HepG2 (cell line): Measurements from ENCODE around the gene KIAA0319L. TPM values are rescaled to one million over a fixed set of nuclear protein-coding genes. Genes with fewer than 3 reads are reported as not detected.
"Not testable (repeated sequence)": the region's sequence is repeated elsewhere in the genome, so short reads cannot be mapped to it uniquely, and the experiment has no call there.

ENCODE experiments used
- ATAC-seq: fragments of 200-7000 bp; cut with Tn5 transposase; 3 replicates; pipeline ENCODE4 v1.9.1; 2020; ENCODE audit warnings: mild to moderate bottlenecking, moderate library complexity
- BruUV-seq: library from RNA; stranded (reverse); fragments of 400-500 nt; replicated peaks from 2 replicates; lab custom pipeline; 2021; lab: Mats Ljungman, UMichigan
- CTCF ChIA-PET: fragments of 300-600 bp; formaldehyde crosslinking; extraction: SDS; loops from one replicate; lab custom pipeline; 2021; ENCODE audit warnings: low total read pairs, inconsistent platforms, low intra/inter-chr PET ratio; lab: Yijun Ruan, JAX
- POLR2A ChIA-PET: fragments of 350-600 bp; sonication (Branson Sonifier 250); formaldehyde crosslinking; loops from one replicate; lab custom pipeline; 2020; ENCODE audit warnings: antibody characterized with exemption, inconsistent platforms; lab: Yijun Ruan, JAX
- DNase-seq: peaks from one replicate; pipeline ENCODE4 v3.0.0-alpha.2; 2015; ENCODE audit warnings: low spot score
- FAIRE-seq: peaks from 3 replicates; lab custom pipeline; 2011; peaks lifted over from hg19 to GRCh38; lab: Jason Lieb, UNC
- H2AFZ ChIP-seq: one replicate; pipeline ENCODE4 v1.6.1; 2011; ENCODE audit warnings: low read length, inconsistent platforms
- H3K27ac ChIP-seq: fragments of 300-600 bp; 3 replicates; pipeline ENCODE4 v1.8.0; 2011; ENCODE audit warnings: mixed run types, mild to moderate bottlenecking, mixed read lengths, low read length, inconsistent platforms; ENCODE audit not compliant: insufficient read depth; ENCODE audit errors: extremely low read length
- H3K27me3 ChIP-seq, 2 experiments: fragments of 200-600 bp in 1 of 2; 2 replicates in 1 of 2; 3 replicates in 1 of 2; pipeline versions ENCODE4 v1.6.0 to v1.8.0; 2011; ENCODE audit warnings: low read length in 2 of 2, mild to moderate bottlenecking in 2 of 2, moderate library complexity in 2 of 2, inconsistent platforms in 1 of 2; ENCODE audit not compliant: insufficient read depth in 2 of 2, control insufficient read depth in 1 of 2
- H3K36me3 ChIP-seq, 2 experiments: fragments of 200-600 bp in 1 of 2; replicated peaks in 1 of 2; 2 replicates in 1 of 2; 3 replicates in 1 of 2; pipeline versions ENCODE4 v1.5.1 to v1.8.0; 2011; ENCODE audit warnings: low read length in 2 of 2, inconsistent platforms in 1 of 2; ENCODE audit not compliant: insufficient read depth in 2 of 2, control insufficient read depth in 1 of 2
- H3K4me1 ChIP-seq: 2 replicates; pipeline ENCODE4 v1.5.1; 2012; ENCODE audit warnings: low read length, inconsistent platforms; ENCODE audit not compliant: insufficient read depth
- H3K4me2 ChIP-seq: 2 replicates; pipeline ENCODE4 v1.6.0; 2011; ENCODE audit warnings: low read depth, low read length, inconsistent platforms
- H3K4me3 ChIP-seq, 3 experiments: fragments of 200-600 bp in 1 of 3; sonication (generic), shearing (Covaris generic) in 1 of 3; replicated peaks in 1 of 3; 2 replicates each; pipeline ENCODE4 v1.5.1; 2011 to 2016; ENCODE audit warnings: low read length in 3 of 3, inconsistent platforms in 2 of 3, low read depth in 2 of 3, mild to moderate bottlenecking in 2 of 3, control low read depth in 1 of 3, mixed read lengths in 1 of 3; ENCODE audit not compliant: insufficient read depth in 1 of 3
- H3K79me2 ChIP-seq: one replicate; pipeline ENCODE4 v1.6.1; 2011; ENCODE audit warnings: low read length, inconsistent platforms; ENCODE audit not compliant: insufficient read depth
- H3K9ac ChIP-seq: 2 replicates; pipeline ENCODE4 v1.6.0; 2011; ENCODE audit warnings: mild to moderate bottlenecking, low read depth, low read length, inconsistent platforms; ENCODE audit not compliant: insufficient read depth
- H3K9me3 ChIP-seq: 2 replicates; pipeline ENCODE4 v1.5.1; 2012; ENCODE audit warnings: mild to moderate bottlenecking, low read length
- H4K20me1 ChIP-seq: 2 replicates; pipeline ENCODE4 v1.6.0; 2011; ENCODE audit warnings: inconsistent platforms, mild to moderate bottlenecking, low read length, moderate library complexity; ENCODE audit not compliant: insufficient read depth
- WGBS: methylation state at CpG from one replicate; pipeline ENCODE4 v1.1.6; 2017; ENCODE audit warnings: low lambda C conversion rate; 5-methylcytosine and 5-hydroxymethylcytosine counted together
- in situ Hi-C: cut with HindIII; loops from 2 replicates; pipeline ENCODE4 v1.10.0; 2017; ENCODE audit warnings: low pct_unique_long_range_greater_than_20kb; ENCODE audit not compliant: extremely low pct_ligation_motif_present
- intact Hi-C: fragments of 100-400 bp; cut with micrococcal nuclease; formaldehyde crosslinking; loops from one replicate; pipeline ENCODE4 v1.10.0; 2022; ENCODE audit not compliant: unreplicated experiment
- polyA plus RNA-seq, 8 experiments: library from polyadenylated mRNA; depleted of rRNA in 3 of 8; stranded (reverse) in 7 of 8; unstranded in 1 of 8; fragments of >200 nt; fragmentation: Illumina TruSeq in 4 of 8; extraction: Trizol in 4 of 8; gene quantifications; 2 replicates each; pipeline versions ENCODE4 v1.2.1 to v1.2.3, GENCODE V29; 2011 to 2016; ENCODE audit warnings: low read depth in 4 of 8, missing spikeins in 1 of 8, mixed read lengths in 1 of 8; ENCODE audit not compliant: insufficient read depth in 1 of 8
- total RNA-seq, 5 experiments: library from RNA; depleted of rRNA; stranded (reverse); fragments of >200 nt; fragmentation: Illumina TruSeq; extraction: Trizol; gene quantifications; 2 replicates each; pipeline ENCODE4 v1.2.3, GENCODE V29; 2016; ENCODE audit warnings: low read depth in 1 of 5
- TF ChIP-seq, protein P1 (sequence below): sonication (generic); formaldehyde crosslinking; IDR thresholded peaks from 2 replicates; pipeline ENCODE4 v1.5.1; 2020; ENCODE audit warnings: mild to moderate bottlenecking, missing genetic modification reagents, moderate library complexity

The KIAA0319L gene
- total and polyA plus RNA-seq, 2 of the 13 experiments (the other 11 are each of a cell fraction or from before 2014, with no cell fraction given): 33.4 to 82.6 TPM

DNA sequence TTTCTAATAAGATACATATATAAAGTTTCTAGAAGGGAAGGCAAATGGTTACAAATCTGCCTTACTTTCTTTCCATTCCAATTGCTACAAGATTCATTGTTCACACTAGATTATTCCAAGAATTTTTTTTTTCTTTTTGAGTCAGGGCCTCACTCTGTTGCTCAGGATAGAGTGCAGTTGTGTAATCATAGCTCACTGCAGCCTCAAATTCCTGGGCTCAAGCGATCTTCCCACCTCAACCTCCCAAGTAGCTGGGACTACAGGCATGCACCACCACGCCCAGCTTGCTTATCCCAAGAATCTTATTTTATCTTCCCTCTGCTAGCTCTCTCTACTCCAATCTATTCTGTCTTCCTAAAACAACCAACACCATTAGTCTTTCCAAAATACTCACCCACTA lies 81.8 kb downstream of the KIAA0319L start (continued):
- TF ChIP-seq, protein P1, sequence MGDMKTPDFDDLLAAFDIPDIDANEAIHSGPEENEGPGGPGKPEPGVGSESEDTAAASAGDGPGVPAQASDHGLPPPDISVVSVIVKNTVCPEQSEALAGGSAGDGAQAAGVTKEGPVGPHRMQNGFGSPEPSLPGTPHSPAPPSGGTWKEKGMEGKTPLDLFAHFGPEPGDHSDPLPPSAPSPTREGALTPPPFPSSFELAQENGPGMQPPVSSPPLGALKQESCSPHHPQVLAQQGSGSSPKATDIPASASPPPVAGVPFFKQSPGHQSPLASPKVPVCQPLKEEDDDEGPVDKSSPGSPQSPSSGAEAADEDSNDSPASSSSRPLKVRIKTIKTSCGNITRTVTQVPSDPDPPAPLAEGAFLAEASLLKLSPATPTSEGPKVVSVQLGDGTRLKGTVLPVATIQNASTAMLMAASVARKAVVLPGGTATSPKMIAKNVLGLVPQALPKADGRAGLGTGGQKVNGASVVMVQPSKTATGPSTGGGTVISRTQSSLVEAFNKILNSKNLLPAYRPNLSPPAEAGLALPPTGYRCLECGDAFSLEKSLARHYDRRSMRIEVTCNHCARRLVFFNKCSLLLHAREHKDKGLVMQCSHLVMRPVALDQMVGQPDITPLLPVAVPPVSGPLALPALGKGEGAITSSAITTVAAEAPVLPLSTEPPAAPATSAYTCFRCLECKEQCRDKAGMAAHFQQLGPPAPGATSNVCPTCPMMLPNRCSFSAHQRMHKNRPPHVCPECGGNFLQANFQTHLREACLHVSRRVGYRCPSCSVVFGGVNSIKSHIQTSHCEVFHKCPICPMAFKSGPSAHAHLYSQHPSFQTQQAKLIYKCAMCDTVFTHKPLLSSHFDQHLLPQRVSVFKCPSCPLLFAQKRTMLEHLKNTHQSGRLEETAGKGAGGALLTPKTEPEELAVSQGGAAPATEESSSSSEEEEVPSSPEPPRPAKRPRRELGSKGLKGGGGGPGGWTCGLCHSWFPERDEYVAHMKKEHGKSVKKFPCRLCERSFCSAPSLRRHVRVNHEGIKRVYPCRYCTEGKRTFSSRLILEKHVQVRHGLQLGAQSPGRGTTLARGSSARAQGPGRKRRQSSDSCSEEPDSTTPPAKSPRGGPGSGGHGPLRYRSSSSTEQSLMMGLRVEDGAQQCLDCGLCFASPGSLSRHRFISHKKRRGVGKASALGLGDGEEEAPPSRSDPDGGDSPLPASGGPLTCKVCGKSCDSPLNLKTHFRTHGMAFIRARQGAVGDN (CRISPR knock-in tag): no peak

DNA sequence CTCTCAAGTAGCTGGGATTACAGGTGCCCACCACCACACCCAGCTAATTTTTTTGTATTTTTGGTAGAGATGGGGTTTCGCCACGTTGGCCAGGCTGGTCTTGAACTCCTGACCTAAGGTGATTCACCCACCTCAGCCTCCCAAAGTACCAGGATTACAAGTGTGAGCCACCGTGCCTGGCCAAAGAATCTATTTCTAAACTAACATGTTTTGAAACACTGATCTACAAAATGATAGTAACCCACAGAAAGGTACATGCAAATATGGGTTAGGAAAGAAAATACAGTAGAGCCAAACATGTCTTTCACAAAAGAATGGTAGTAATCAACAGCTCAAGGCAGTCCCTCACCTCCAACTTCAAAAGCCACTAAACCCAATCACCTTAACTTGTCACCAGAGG lies 84.0 kb downstream of the KIAA0319L start:
- WGBS: 94% methylated on average over 3 of the region's 3 CpGs
- not testable (repeated sequence) for FAIRE-seq

More for the DNA sequence above, 84.0 kb downstream of the KIAA0319L start:
- H3K79me2 ChIP-seq, intact Hi-C loops, POLR2A ChIA-PET, H2AFZ ChIP-seq, CTCF ChIA-PET, BruUV-seq, in situ Hi-C loops, H3K27me3 ChIP-seq, H3K9ac ChIP-seq, H3K4me2 ChIP-seq, ATAC-seq, H4K20me1 ChIP-seq, H3K27ac ChIP-seq, H3K4me1 ChIP-seq, DNase-seq, H3K9me3 ChIP-seq, H3K4me3 ChIP-seq: not testable (repeated sequence)
- H3K36me3 ChIP-seq: peaks cover 7 to 50% of the 10 kb centered on the region in 2 experiments; a peak in 4 of 5 replicates
